Sigmoid colon (tissue), 4 donors: ENCODE measurements around the gene ADAMTSL1.

ENCODE experiments used
- EP300 ChIP-seq, 4 donors: sonication (generic); formaldehyde crosslinking; IDR thresholded peaks; one replicate each; pipeline ENCODE4 v1.6.1; 2017; ENCODE audit warnings: antibody characterized with exemption in 4 of 4
- POLR2A ChIP-seq, 2 donors: fragments of 450-650 bp; IDR thresholded peaks; one replicate each; pipeline ENCODE4 v1.6.1; 2016; ENCODE audit warnings: antibody characterized with exemption in 2 of 2, mild to moderate bottlenecking in 2 of 2, moderate library complexity in 2 of 2
- TF ChIP-seq, protein P1 (sequence below), 4 experiments: fragments of 450-650 bp in 3 of 4; fragments of 200-600 bp in 1 of 4; IDR thresholded peaks; one replicate each; pipeline ENCODE4 v1.5.1; 2016 to 2019; ENCODE audit warnings: antibody characterized with exemption in 4 of 4, mild to moderate bottlenecking in 3 of 4, moderate library complexity in 2 of 4

DNA sequence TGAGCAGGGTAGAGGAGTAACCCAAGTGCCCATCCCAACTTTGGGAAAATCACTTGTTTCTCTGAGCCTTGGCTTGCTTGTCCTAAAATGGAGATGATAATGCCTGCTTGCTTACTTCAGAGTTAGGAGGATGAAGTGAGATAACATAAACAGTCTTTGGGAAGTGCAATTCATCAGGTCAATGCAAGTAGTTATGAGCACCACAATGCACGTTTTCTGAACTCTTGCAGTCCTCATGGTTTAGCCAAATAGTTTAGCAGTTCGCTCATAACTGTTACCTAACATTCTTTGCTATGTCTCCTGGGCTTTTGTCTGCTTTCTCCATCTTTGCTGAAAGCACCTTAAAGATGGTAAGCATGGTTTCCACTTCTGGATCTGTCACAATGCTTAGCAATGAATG is 270.0 kb downstream of the ADAMTSL1 start:
- TF ChIP-seq, protein P1, sequence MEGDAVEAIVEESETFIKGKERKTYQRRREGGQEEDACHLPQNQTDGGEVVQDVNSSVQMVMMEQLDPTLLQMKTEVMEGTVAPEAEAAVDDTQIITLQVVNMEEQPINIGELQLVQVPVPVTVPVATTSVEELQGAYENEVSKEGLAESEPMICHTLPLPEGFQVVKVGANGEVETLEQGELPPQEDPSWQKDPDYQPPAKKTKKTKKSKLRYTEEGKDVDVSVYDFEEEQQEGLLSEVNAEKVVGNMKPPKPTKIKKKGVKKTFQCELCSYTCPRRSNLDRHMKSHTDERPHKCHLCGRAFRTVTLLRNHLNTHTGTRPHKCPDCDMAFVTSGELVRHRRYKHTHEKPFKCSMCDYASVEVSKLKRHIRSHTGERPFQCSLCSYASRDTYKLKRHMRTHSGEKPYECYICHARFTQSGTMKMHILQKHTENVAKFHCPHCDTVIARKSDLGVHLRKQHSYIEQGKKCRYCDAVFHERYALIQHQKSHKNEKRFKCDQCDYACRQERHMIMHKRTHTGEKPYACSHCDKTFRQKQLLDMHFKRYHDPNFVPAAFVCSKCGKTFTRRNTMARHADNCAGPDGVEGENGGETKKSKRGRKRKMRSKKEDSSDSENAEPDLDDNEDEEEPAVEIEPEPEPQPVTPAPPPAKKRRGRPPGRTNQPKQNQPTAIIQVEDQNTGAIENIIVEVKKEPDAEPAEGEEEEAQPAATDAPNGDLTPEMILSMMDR (IDR thresholded peaks at IDR 0.05) = no peak
- TF ChIP-seq EP300 (IDR thresholded peaks at IDR 0.05) (no peak), POLR2A (IDR thresholded peaks at IDR 0.05) (no peak)
